ENCODE data around the gene MEI4. TPM values are rescaled to one million over a fixed set of nuclear protein-coding genes. Genes with fewer than 3 reads are reported as not detected.

Gene MEI4
- total RNA-seq, 1 experiment from 2014 or later = 0.20 TPM

DNA sequence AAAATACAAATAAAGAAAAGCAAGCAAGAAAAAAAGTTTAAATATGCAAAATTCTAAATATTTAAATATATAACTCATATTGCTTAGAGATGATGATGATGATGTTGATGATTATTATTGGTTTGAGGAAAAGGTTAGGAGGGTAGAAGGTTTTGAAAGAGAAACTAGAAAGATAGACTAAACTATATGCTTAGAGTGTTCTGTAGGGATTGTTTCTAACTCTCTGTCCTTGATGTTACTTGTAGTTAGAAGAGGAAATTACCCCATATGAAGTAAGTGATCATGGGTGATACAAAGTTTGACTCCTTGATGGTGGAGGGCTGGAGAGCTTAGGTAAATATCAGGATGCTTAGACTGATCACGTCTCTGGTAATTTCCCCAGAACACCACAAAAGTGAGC lies 159.5 kb downstream of the MEI4 start:
- H3K9me3 Mint-ChIP-seq = no peaks in the 10 kb centered on the region
- peaks cover 22% of the 10 kb centered on the region for H3K4me1 Mint-ChIP-seq
- CTCF ChIA-PET = no interaction called here
- no peaks in the 10 kb centered on the region for H3K27me3 Mint-ChIP-seq (ENCODE audit: low read depth)
- no peaks in the 10 kb centered on the region for H3K36me3 Mint-ChIP-seq
- H3K4me3 Mint-ChIP-seq = no peak overlapping the region
- POLR2A ChIA-PET = no interaction called here
- no peak overlapping the region for H3K27ac Mint-ChIP-seq
- ATAC-seq (no peak), DNase-seq (ENCODE audit: low spot score) (no peak)
- TF ChIP-seq JAZF1 (CRISPR knock-in tag; IDR thresholded peaks at IDR 0.05) = no peak

GRCh38 chr6:77813090-77813489 lies 160.3 kb downstream of the MEI4 start:
- Mint-ChIP-seq H3K27me3 (ENCODE audit: low read depth) (no peaks in the 10 kb centered on the region), H3K9me3 (no peaks in the 10 kb centered on the region), H3K4me1 (peaks cover 22% of the 10 kb centered on the region), H3K36me3 (no peaks in the 10 kb centered on the region), H3K27ac (no peak overlapping the region), H3K4me3 (no peak overlapping the region)
- DNase-seq (ENCODE audit: low spot score) (no peak), ATAC-seq (no peak)
- CTCF ChIA-PET = no interaction called here
- POLR2A ChIA-PET = no interaction called here
- TF ChIP-seq ZNF263 (CRISPR knock-in tag; IDR thresholded peaks at IDR 0.05; ENCODE audit: low read depth) (no peak), ZNF232 (CRISPR knock-in tag; IDR thresholded peaks at IDR 0.05) (no peak), ZNF423 (CRISPR knock-in tag; IDR thresholded peaks at IDR 0.05) (no peak), TP53 (CRISPR knock-in tag; IDR thresholded peaks at IDR 0.05) (no peak), ZNF416 (CRISPR knock-in tag; IDR thresholded peaks at IDR 0.05) (no peak), GTF2I (CRISPR knock-in tag; conservative IDR thresholded peaks at IDR 0.05) (no peak), NFATC4 (CRISPR knock-in tag; IDR thresholded peaks at IDR 0.05) (no peak), ATF6 (CRISPR knock-in tag; IDR thresholded peaks at IDR 0.05) (no peak)
- TF ChIP-seq, protein P1, sequence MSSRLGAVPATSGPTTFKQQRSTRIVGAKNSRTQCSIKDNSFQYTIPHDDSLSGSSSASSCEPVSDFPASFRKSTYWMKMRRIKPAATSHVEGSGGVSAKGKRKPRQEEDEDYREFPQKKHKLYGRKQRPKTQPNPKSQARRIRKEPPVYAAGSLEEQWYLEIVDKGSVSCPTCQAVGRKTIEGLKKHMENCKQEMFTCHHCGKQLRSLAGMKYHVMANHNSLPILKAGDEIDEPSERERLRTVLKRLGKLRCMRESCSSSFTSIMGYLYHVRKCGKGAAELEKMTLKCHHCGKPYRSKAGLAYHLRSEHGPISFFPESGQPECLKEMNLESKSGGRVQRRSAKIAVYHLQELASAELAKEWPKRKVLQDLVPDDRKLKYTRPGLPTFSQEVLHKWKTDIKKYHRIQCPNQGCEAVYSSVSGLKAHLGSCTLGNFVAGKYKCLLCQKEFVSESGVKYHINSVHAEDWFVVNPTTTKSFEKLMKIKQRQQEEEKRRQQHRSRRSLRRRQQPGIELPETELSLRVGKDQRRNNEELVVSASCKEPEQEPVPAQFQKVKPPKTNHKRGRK (CRISPR knock-in tag; IDR thresholded peaks at IDR 0.05; ENCODE audit: borderline replicate concordance) = no peak
- TF ChIP-seq, protein P2, sequence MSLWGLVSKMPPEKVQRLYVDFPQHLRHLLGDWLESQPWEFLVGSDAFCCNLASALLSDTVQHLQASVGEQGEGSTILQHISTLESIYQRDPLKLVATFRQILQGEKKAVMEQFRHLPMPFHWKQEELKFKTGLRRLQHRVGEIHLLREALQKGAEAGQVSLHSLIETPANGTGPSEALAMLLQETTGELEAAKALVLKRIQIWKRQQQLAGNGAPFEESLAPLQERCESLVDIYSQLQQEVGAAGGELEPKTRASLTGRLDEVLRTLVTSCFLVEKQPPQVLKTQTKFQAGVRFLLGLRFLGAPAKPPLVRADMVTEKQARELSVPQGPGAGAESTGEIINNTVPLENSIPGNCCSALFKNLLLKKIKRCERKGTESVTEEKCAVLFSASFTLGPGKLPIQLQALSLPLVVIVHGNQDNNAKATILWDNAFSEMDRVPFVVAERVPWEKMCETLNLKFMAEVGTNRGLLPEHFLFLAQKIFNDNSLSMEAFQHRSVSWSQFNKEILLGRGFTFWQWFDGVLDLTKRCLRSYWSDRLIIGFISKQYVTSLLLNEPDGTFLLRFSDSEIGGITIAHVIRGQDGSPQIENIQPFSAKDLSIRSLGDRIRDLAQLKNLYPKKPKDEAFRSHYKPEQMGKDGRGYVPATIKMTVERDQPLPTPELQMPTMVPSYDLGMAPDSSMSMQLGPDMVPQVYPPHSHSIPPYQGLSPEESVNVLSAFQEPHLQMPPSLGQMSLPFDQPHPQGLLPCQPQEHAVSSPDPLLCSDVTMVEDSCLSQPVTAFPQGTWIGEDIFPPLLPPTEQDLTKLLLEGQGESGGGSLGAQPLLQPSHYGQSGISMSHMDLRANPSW (CRISPR knock-in tag; conservative IDR thresholded peaks at IDR 0.05; ENCODE audit: low read depth) = no peak
- TF ChIP-seq, protein P3, sequence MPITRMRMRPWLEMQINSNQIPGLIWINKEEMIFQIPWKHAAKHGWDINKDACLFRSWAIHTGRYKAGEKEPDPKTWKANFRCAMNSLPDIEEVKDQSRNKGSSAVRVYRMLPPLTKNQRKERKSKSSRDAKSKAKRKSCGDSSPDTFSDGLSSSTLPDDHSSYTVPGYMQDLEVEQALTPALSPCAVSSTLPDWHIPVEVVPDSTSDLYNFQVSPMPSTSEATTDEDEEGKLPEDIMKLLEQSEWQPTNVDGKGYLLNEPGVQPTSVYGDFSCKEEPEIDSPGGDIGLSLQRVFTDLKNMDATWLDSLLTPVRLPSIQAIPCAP (CRISPR knock-in tag; IDR thresholded peaks at IDR 0.05) = no peak
- TF ChIP-seq, protein P4, sequence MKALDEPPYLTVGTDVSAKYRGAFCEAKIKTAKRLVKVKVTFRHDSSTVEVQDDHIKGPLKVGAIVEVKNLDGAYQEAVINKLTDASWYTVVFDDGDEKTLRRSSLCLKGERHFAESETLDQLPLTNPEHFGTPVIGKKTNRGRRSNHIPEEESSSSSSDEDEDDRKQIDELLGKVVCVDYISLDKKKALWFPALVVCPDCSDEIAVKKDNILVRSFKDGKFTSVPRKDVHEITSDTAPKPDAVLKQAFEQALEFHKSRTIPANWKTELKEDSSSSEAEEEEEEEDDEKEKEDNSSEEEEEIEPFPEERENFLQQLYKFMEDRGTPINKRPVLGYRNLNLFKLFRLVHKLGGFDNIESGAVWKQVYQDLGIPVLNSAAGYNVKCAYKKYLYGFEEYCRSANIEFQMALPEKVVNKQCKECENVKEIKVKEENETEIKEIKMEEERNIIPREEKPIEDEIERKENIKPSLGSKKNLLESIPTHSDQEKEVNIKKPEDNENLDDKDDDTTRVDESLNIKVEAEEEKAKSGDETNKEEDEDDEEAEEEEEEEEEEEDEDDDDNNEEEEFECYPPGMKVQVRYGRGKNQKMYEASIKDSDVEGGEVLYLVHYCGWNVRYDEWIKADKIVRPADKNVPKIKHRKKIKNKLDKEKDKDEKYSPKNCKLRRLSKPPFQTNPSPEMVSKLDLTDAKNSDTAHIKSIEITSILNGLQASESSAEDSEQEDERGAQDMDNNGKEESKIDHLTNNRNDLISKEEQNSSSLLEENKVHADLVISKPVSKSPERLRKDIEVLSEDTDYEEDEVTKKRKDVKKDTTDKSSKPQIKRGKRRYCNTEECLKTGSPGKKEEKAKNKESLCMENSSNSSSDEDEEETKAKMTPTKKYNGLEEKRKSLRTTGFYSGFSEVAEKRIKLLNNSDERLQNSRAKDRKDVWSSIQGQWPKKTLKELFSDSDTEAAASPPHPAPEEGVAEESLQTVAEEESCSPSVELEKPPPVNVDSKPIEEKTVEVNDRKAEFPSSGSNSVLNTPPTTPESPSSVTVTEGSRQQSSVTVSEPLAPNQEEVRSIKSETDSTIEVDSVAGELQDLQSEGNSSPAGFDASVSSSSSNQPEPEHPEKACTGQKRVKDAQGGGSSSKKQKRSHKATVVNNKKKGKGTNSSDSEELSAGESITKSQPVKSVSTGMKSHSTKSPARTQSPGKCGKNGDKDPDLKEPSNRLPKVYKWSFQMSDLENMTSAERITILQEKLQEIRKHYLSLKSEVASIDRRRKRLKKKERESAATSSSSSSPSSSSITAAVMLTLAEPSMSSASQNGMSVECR (CRISPR knock-in tag; IDR thresholded peaks at IDR 0.05; ENCODE audit: borderline replicate concordance) = no peak
- TF ChIP-seq, protein P5, sequence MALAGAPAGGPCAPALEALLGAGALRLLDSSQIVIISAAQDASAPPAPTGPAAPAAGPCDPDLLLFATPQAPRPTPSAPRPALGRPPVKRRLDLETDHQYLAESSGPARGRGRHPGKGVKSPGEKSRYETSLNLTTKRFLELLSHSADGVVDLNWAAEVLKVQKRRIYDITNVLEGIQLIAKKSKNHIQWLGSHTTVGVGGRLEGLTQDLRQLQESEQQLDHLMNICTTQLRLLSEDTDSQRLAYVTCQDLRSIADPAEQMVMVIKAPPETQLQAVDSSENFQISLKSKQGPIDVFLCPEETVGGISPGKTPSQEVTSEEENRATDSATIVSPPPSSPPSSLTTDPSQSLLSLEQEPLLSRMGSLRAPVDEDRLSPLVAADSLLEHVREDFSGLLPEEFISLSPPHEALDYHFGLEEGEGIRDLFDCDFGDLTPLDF (CRISPR knock-in tag; IDR thresholded peaks at IDR 0.05) = no peak

Measured in WTC11 (cell line).